CD4-positive, CD25-positive, alpha-beta regulatory T cell (primary cell): ENCODE measurements around the gene UTP11. TPM values are rescaled to one million over a fixed set of nuclear protein-coding genes. Genes with fewer than 3 reads are reported as not detected.

Source experiments
- ATAC-seq, 2 donors: fragments of 150-1000 bp; cut with Tn5 transposase; one replicate each; pipeline ENCODE4 v1.10.0; 2021; ENCODE audit warnings: low read depth in 2 of 2, moderate number of reproducible peaks in 2 of 2, moderate library complexity in 1 of 2
- DNase-seq, 3 donors: peaks; one replicate each; pipeline versions ENCODE4 v3.0.0 to v3.0.0-alpha.2; 2012 to 2022; ENCODE audit warnings: mixed read lengths in 1 of 3
- H3K27ac ChIP-seq: one replicate; pipeline ENCODE4 v1.7.0; 2013; ENCODE audit warnings: mild to moderate bottlenecking, low read length; ENCODE audit not compliant: insufficient read depth, poor library complexity, severe bottlenecking
- H3K27me3 ChIP-seq: one replicate; pipeline ENCODE4 v1.7.0; 2013; ENCODE audit warnings: low read length; ENCODE audit not compliant: control insufficient read depth, insufficient read depth
- H3K36me3 ChIP-seq: one replicate; pipeline ENCODE4 v1.7.0; 2013; ENCODE audit warnings: mild to moderate bottlenecking, low read length, moderate library complexity; ENCODE audit not compliant: control insufficient read depth, insufficient read depth
- H3K4me1 ChIP-seq: 2 replicates; pipeline ENCODE4 v1.7.0; 2013; ENCODE audit warnings: mild to moderate bottlenecking, low read length; ENCODE audit not compliant: insufficient read depth, control insufficient read depth, poor library complexity, severe bottlenecking
- H3K4me3 ChIP-seq: one replicate; pipeline ENCODE4 v1.7.0; 2013; ENCODE audit warnings: low read depth, mild to moderate bottlenecking, low read length, moderate library complexity
- H3K9me3 ChIP-seq, 2 experiments: 1 replicate in 1 of 2; 2 replicates in 1 of 2; pipeline ENCODE4 v1.7.0; 2013; ENCODE audit warnings: low read length in 2 of 2, mild to moderate bottlenecking in 1 of 2, moderate library complexity in 1 of 2; ENCODE audit not compliant: control insufficient read depth in 2 of 2
- H3K27ac Mint-ChIP-seq, 3 donors: one replicate each; pipeline ENCODE4 v1.8.0; 2020 to 2022; ENCODE audit warnings: mild to moderate bottlenecking in 3 of 3, mixed read lengths in 3 of 3, moderate library complexity in 2 of 3
- H3K27me3 Mint-ChIP-seq: one replicate; pipeline ENCODE4 v1.8.0; 2022; ENCODE audit warnings: mild to moderate bottlenecking, mixed read lengths
- H3K36me3 Mint-ChIP-seq: one replicate; pipeline ENCODE4 v1.8.0; 2020; ENCODE audit warnings: mixed read lengths
- H3K4me1 Mint-ChIP-seq, 4 donors: one replicate each; pipeline ENCODE4 v1.8.0; 2020 to 2022; ENCODE audit warnings: mixed read lengths in 4 of 4, mild to moderate bottlenecking in 1 of 4
- H3K4me3 Mint-ChIP-seq, 4 donors: one replicate each; pipeline ENCODE4 v1.8.0; 2020 to 2022; ENCODE audit warnings: mild to moderate bottlenecking in 4 of 4, mixed read lengths in 4 of 4, moderate library complexity in 3 of 4
- H3K9me3 Mint-ChIP-seq, 7 donors: one replicate each; pipeline ENCODE4 v1.8.0; 2020 to 2022; ENCODE audit warnings: mixed read lengths in 7 of 7, mild to moderate bottlenecking in 3 of 7, moderate library complexity in 2 of 7
- polyA plus RNA-seq, 4 donors: library from polyadenylated mRNA; unstranded; fragments of 300-500 nt; fragmentation: Illumina TruSeq; gene quantifications; one replicate each; pipeline ENCODE4 v1.2.3, GENCODE V29; 2021
- total RNA-seq: library from RNA; stranded (reverse); gene quantifications from one replicate; pipeline ENCODE4 v1.2.3, GENCODE V29; 2022

The UTP11 gene
- total and polyA plus RNA-seq, 5 donors from 2014 or later: 12.3 to 31.1 (median 22.0) TPM

DNA sequence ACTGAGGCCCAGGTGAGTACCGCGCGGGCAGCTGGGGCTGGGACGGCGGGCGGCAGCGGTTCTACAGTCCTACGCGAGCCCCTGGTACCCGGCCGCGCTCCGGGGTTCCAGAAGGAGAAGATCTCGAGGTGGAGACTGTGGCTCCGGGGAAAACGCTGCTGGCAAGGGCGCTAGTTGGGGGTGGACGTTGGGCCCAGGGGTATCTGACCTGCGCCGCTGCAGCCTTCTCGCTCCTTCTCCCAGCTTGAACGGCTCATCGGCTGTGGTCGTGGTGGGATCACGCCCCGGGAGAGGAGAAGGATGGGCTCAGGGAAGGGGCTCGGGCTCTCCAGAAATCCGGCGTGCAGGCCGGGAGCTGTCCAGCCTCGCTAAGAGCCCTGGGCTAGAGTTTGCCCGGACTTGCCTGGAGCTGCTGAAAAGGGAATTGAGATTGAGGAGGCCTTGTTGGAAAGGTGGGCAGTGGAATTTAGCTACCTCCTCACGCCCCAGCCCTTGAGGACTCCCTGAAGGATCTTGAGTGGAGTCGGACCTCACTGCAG, 35.1 kb downstream of the UTP11 start:
- no peak for DNase-seq
- Histone ChIP-seq H3K4me3 (no peak overlapping the region), H3K27me3 (peaks cover 9% of the 10 kb centered on the region), H3K9me3 (no peaks in the 10 kb centered on the region), H3K36me3 (no peaks in the 10 kb centered on the region), H3K27ac (no peak overlapping the region), H3K4me1 (peaks cover 25% of the 10 kb centered on the region)
- Mint-ChIP-seq H3K4me3 (peak overlapping the region; percentile 72 to 89 (median 81)), H3K27ac (no peak overlapping the region), H3K36me3 (no peaks in the 10 kb centered on the region), H3K9me3 (no peaks in the 10 kb centered on the region), H3K4me1 (peaks cover 0 to 31% (median 2%) of the 10 kb centered on the region in 4 donors), H3K27me3 (peaks cover 35% of the 10 kb centered on the region)
- ATAC-seq: no peak

DNA sequence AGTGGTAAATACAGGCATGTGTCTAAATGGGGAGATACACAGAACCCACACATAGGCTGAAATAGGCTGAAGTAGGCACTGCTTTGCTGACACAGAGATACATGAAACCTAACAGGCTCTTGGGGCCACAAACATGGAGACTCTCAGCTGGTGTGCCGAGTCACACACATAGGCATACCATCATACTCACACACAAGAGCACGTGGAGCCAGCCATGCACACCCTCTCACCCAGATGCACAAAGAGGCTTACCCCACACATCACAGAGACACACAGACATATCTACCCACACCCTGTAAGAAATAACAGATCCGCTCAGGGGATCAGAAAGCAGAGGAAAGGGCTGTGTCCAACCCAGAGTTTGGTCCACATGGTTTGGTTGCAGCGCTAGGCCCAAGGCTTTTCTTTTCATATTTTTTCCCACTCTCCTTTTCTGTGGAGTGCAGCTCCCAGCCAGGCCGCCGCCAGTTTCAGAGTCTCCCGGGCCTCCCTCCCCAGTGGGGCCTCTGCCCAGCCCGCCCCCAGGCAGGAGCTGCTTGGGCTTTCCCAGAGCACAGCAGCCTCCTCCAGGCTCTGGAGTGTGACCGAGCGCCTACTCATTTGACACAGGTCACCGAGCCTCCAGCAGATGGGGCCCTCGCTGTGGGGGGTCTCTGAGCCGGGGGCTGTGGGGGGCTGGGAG, 38.0 kb downstream of the UTP11 start:
- no peak overlapping the region for H3K4me3 Mint-ChIP-seq
- ATAC-seq (no peak), DNase-seq (no peak)
- Histone ChIP-seq H3K9me3 (no peaks in the 10 kb centered on the region), H3K36me3 (no peaks in the 10 kb centered on the region), H3K27ac (no peak overlapping the region), H3K27me3 (no peaks in the 10 kb centered on the region), H3K4me3 (no peak overlapping the region), H3K4me1 (peaks cover 8% of the 10 kb centered on the region)
- peaks cover 0 to 20% (median 3%) of the 10 kb centered on the region in 4 donors for H3K4me1 Mint-ChIP-seq
- peaks cover 16% of the 10 kb centered on the region for H3K27me3 Mint-ChIP-seq
- no peaks in the 10 kb centered on the region for H3K36me3 Mint-ChIP-seq
- H3K27ac Mint-ChIP-seq: no peak overlapping the region
- H3K9me3 Mint-ChIP-seq: no peaks in the 10 kb centered on the region

DNA sequence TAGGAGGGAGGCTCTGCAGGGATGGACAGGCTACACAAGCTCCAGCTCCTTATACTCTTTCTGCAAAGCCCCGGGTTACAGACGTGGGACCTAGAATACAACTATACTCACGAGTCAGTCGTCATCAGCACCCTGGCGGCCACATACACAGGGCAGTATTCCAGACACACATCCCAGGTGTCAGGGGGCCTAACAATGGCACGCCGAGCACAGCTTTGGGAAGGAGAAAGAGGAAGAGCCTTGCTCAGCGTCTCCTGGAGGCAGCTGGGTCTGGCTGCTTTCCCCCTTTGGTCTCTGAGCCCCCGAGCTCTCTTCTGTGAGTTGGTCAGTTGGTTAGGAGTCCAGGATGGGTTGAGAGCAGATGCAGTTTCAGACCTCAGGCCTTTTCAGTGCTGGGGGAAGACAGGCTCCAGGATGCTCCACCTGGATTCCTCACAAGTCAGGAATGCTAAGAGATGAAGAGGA, 38.6 kb downstream of the UTP11 start:
- H3K4me3 ChIP-seq: no peak overlapping the region
- ATAC-seq (no peak), DNase-seq (no peak)
- H3K27me3 ChIP-seq: no peaks in the 10 kb centered on the region
- H3K4me1 ChIP-seq: peaks cover 5% of the 10 kb centered on the region
- Mint-ChIP-seq H3K4me3 (no peak overlapping the region), H3K4me1 (peaks cover 0 to 19% (median 3%) of the 10 kb centered on the region in 4 donors), H3K27ac (no peak overlapping the region), H3K9me3 (no peaks in the 10 kb centered on the region), H3K27me3 (peaks cover 16% of the 10 kb centered on the region), H3K36me3 (no peaks in the 10 kb centered on the region)
- no peaks in the 10 kb centered on the region for H3K9me3 ChIP-seq
- H3K36me3 ChIP-seq: no peaks in the 10 kb centered on the region
- no peak overlapping the region for H3K27ac ChIP-seq

DNA sequence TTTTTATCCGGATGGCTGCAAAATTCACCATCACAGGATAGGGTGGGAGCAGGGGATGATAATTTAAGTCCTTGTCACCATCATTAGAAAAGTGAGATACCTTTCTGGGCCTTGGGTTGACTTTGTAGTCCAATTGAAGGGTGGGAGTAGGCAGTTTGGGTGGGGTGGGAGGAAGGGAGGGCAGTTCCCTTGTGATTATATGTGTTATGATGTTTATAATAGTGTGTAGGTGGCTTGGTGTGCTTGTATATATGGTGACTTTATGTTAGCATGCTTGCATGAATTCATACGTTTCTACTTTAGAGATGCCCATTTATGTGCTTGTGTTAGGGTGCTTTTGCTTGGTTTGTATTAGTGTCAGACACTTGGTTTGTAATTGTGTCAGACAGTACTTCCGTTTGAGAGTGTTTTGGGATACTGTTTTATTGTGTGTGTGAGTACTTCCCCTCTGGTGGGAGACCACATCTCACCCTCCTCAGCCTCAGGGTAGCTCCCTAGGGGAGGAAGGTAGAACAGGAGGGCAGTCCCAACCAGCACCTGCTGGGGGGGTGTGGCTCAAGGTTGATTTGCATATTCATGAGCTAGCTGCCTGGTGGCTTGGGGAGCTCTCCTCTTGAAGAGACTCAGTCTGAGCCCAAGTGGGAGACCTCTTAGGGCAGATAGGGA, 40.3 kb downstream of the UTP11 start:
- DNase-seq (no peak), ATAC-seq (peak; percentile 37 to 39)
- peaks cover 12% of the 10 kb centered on the region for H3K27me3 Mint-ChIP-seq
- Histone ChIP-seq H3K27ac (no peak overlapping the region), H3K4me1 (peaks cover 5% of the 10 kb centered on the region), H3K4me3 (no peak overlapping the region), H3K36me3 (no peaks in the 10 kb centered on the region), H3K9me3 (no peaks in the 10 kb centered on the region), H3K27me3 (no peaks in the 10 kb centered on the region)
- H3K4me3 Mint-ChIP-seq: no peak overlapping the region
- H3K9me3 Mint-ChIP-seq: no peaks in the 10 kb centered on the region
- H3K4me1 Mint-ChIP-seq: peaks cover 0 to 16% (median 3%) of the 10 kb centered on the region in 4 donors
- H3K27ac Mint-ChIP-seq: no peak overlapping the region
- H3K36me3 Mint-ChIP-seq: no peaks in the 10 kb centered on the region

DNA sequence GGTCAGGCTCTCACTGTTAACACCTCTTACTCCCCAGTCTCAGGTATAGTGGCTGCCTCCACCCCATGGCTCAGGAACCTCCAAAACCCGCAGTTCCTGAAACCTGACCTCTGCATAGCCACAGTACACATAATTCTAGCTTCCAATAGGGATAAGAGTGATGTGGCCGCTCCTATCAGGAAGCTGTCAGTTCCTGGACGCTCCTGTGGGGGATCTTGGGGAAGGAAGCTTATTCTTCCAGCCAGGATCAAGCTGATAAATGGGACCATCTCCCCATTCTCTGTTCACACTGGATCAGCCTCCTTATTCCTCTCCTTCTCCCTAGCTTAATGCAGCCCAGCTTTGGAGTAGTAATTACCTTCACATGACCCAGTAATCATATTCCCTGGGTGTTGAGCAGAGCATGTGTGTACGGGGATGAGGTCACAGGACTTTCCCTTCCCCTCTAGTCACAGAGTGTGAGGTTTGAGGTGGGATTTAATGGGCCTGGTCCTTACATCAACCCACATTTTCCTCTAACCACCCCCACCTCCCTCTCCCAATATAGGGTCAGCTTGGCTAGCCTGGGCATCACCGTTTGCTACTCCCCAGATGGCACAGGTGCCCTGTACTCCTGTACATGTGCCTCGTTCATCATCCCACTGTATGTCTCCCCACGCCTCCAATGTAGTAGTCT, 41.0 kb downstream of the UTP11 start:
- Mint-ChIP-seq H3K9me3 (no peaks in the 10 kb centered on the region), H3K4me3 (no peak overlapping the region), H3K27me3 (peaks cover 8% of the 10 kb centered on the region), H3K4me1 (peaks cover 0 to 11% (median 3%) of the 10 kb centered on the region in 4 donors), H3K27ac (no peak overlapping the region), H3K36me3 (no peaks in the 10 kb centered on the region)
- no peaks in the 10 kb centered on the region for H3K27me3 ChIP-seq
- DNase-seq: no peak
- H3K27ac ChIP-seq: no peak overlapping the region
- peaks cover 5% of the 10 kb centered on the region for H3K4me1 ChIP-seq
- H3K9me3 ChIP-seq: no peaks in the 10 kb centered on the region
- no peak for ATAC-seq
- no peaks in the 10 kb centered on the region for H3K36me3 ChIP-seq
- H3K4me3 ChIP-seq: no peak overlapping the region

DNA sequence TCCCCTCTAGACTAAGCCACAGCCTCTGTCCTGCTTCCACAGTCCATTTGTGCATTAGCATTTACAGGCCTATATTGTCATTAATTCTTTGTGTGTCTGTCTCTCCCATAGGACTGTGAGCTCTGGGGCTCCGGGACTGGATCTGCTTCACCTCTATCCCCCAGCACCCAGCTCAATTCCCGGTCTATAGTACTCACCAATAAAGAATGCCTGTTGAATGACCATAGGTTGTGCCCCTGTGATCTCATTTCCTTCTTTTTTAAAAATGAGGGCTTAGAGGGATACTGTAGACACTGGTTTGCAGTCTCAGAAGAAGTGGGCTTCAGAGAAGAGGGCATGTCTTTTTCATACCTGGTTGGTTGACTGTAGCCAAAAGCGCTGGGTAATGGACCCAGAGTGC, 42.9 kb downstream of the UTP11 start:
- Mint-ChIP-seq H3K27me3 (peaks cover 4% of the 10 kb centered on the region), H3K4me1 (peaks cover 0 to 11% (median 2%) of the 10 kb centered on the region in 4 donors), H3K9me3 (no peaks in the 10 kb centered on the region), H3K27ac (no peak overlapping the region), H3K36me3 (no peaks in the 10 kb centered on the region), H3K4me3 (peak overlapping the region in 1 of 4 donors; percentile 44)
- no peaks in the 10 kb centered on the region for H3K27me3 ChIP-seq
- H3K4me1 ChIP-seq: peaks cover 5% of the 10 kb centered on the region
- H3K27ac ChIP-seq: no peak overlapping the region
- ATAC-seq (no peak), DNase-seq (no peak)
- no peaks in the 10 kb centered on the region for H3K36me3 ChIP-seq
- H3K9me3 ChIP-seq: no peaks in the 10 kb centered on the region
- no peak overlapping the region for H3K4me3 ChIP-seq

DNA sequence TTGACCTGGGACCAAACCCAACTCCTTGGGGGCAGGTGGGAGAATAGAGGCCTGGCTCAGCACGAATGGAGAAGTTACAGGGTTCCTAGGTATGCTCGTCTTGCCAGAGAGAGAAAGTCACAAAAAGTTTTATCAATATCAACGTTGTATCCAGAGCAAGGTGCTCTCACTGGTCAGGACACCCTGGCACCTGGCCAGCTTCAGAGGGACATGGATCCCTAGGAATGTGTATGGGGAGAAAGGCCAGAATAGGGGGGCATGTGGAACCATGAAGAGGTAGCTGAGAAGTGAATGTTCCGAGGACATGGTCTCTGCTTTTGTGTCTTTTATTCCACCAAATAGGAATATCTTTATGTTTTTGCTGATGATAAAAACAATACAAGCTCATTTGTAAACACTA, 43.4 kb downstream of the UTP11 start:
- no peaks in the 10 kb centered on the region for H3K36me3 ChIP-seq
- no peaks in the 10 kb centered on the region for H3K9me3 ChIP-seq
- H3K4me1 Mint-ChIP-seq: peaks cover 0 to 11% (median 1%) of the 10 kb centered on the region in 4 donors
- no peaks in the 10 kb centered on the region for H3K9me3 Mint-ChIP-seq
- peaks cover 4% of the 10 kb centered on the region for H3K27me3 Mint-ChIP-seq
- no peak overlapping the region for H3K27ac ChIP-seq
- H3K4me3 ChIP-seq: no peak overlapping the region
- no peak overlapping the region for H3K4me3 Mint-ChIP-seq
- ATAC-seq: no peak
- DNase-seq: no peak
- H3K36me3 Mint-ChIP-seq: no peaks in the 10 kb centered on the region
- no peaks in the 10 kb centered on the region for H3K27me3 ChIP-seq
- peaks cover 5% of the 10 kb centered on the region for H3K4me1 ChIP-seq
- H3K27ac Mint-ChIP-seq: no peak overlapping the region
